Kidney glomerular epithelial cell (primary cell): ENCODE results near the gene AFAP1.

Source experiments
- DNase-seq: peaks from one replicate; lab custom pipeline; 2025; lab: John Stamatoyannopoulos, UW

The AFAP1 gene

GRCh38 chr4:7802093-7802726 is 137.5 kb downstream of the AFAP1 start:
- DNase-seq: peak; percentile 67

GRCh38 chr4:7801641-7802040 is 138.0 kb downstream of the AFAP1 start:
- no peak for DNase-seq

- DNase-seq: no peak
These were observed 138.7 kb downstream of the AFAP1 start for GRCh38 chr4:7801001-7801400.

DNA sequence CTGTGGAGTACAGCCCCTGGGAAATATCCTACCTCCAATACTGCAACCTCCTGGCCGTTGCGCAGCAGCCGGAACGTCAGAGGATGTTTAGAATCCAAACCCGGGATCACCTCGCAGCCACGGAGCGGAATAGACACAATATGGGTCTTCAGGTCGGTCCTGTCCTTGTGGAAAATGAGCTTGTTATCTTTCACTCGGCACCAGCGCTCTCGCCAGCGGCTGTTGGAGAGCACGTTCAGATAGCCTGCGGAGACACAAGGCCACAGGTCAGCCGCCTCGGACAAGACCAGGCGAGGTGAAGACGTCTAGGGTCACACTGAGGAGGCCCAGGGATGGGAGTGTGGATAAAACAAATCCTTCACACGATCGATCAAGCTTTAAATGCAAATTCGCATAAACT is 139.3 kb downstream of the AFAP1 start:
- DNase-seq: no peak

- no peak for DNase-seq
These were observed 139.9 kb downstream of the AFAP1 start for GRCh38 chr4:7799736-7800135.

GRCh38 chr4:7799306-7799705 is 140.4 kb downstream of the AFAP1 start:
- DNase-seq: no peak

DNA sequence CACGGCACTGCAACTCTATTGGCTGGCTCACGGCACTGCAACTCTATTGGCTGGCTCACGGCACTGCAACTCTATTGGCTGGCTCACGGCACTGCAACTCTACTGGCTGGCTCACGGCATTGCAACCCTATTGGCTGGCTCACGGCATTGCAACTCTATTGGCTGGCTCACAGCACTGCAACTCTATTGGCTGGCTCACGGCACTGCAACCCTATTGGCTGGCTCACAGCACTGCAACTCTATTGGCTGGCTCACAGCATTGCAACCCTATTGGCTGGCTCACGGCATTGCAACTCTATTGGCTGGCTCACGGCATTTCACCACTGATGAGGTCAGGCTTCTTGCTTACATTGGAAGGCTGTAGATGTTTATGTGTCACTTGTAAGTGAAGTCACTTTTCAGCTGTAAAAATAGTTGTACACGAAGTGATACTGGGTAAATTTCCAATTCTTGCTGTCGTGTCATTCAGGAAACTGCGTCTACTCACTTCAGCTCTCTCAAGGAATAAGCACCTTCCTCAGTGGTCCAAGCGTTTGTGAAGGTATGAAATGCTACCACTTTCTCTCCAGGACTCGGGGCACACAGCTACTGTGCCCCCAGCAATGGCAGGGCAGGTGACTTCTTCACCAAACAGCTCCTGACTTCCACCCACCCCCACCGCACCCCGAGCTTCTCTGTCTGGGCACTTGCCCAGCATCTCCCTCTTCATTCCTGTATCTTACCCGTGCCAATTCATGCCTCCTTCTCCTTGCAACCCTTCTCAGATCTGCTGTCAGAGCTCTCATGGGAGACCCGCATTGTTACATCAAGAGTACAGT is 141.3 kb downstream of the AFAP1 start:
- DNase-seq: no peak

DNA sequence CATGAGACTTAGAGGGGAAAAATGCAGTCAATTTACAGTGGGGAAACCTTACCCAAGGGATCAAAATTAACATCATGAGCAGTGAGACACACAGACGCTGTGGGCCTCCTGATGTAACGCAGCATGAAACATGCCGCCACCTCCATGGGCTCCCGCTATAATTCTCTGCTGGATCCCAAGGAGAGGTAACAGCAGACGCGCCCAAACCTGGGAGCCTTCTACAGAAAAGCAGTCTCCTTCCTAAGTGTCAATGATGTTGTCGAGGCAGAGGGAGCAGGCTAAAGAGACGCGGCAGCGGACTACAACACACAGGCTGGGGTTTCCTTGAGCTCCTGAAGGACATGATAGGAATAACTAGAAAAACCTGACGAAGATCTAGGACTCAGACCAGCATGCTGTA is 142.3 kb downstream of the AFAP1 start:
- DNase-seq: no peak

DNA sequence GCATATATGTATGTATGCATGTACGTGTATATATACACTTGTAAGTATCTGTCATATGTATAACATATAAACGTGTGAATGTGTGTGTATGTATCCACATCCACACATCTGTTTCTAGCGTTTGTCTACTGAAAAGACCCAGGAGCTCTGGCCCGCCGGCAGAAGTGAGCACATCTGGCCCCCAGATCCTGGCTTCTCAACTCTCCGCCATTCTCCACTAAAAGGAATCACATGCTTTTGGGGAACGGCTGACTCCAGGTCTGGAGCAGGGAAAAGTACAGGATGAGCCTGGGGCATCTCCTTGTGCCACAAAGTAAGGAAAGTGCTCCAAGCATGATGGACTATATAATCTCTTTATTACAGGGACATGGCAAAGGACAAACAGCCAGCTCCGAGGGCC is 143.7 kb downstream of the AFAP1 start:
- no peak for DNase-seq

- no peak for DNase-seq
These were observed 146.5 kb downstream of the AFAP1 start for GRCh38 chr4:7793186-7793585.

- no peak for DNase-seq
These were observed 147.0 kb downstream of the AFAP1 start for GRCh38 chr4:7792616-7793015.

GRCh38 chr4:7790999-7791398 is 148.7 kb downstream of the AFAP1 start:
- no peak for DNase-seq

GRCh38 chr4:7790023-7790422 is 149.6 kb downstream of the AFAP1 start:
- DNase-seq: no peak

GRCh38 chr4:7788694-7789425 is 150.8 kb downstream of the AFAP1 start:
- no peak for DNase-seq

GRCh38 chr4:7788193-7788592 is 151.5 kb downstream of the AFAP1 start:
- DNase-seq: no peak

DNA sequence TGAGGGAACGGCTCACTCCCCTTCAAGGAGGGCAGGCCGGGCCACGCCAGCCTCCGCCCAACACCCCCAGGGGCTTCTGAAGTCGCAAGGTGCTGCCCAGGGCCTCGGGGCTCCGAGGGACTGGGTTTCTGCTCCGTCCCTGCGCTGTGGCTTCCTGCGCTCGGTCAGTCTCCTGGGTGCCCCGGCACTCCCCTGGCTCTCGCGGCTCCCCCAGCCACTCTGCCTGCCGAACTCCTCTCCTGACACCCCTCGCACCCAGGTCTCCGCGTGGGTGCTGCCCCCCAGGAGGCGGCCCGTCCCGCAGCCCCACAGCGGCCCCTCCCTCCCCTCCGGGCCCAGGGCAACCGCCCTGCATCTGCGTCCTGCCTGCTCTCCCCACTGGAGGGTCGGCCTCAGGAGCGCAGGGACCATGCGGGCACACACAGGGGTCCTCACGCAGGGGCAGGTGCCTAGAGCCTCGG is 151.9 kb downstream of the AFAP1 start:
- DNase-seq: no peak

- DNase-seq: no peak
These were observed 152.6 kb downstream of the AFAP1 start for GRCh38 chr4:7787067-7787466.

GRCh38 chr4:7786517-7786916 is 153.1 kb downstream of the AFAP1 start:
- no peak for DNase-seq

GRCh38 chr4:7786040-7786439 is 153.6 kb downstream of the AFAP1 start:
- DNase-seq: no peak

- no peak for DNase-seq
These were observed 154.6 kb downstream of the AFAP1 start for GRCh38 chr4:7785017-7785416.

GRCh38 chr4:7784131-7784870 is 155.4 kb downstream of the AFAP1 start:
- no peak for DNase-seq

DNA sequence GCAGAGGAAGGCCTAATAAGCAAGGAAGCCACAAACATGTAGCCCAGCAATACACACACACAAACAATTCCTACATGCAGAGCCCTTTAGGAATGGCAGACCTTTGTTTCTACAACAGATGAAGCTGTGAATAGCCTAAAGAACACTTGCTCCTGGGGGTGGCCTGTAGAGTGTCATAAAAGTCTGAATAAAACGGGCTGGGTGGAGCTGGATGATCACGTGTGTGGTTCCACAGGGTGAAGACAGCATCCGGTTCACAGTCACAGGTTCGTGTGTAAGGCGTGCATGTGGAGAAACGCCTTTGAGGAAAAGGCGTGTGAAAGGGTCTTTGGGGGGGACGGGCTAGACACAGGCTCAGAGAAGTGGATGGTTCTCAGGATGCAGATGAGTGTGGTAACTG is 156.1 kb downstream of the AFAP1 start:
- no peak for DNase-seq
